Pancreas (tissue), 10 donors: ENCODE results near the gene CCBE1. TPM values are rescaled to one million over a fixed set of nuclear protein-coding genes. Genes with fewer than 3 reads are reported as not detected.

Experiments used
- ATAC-seq, 4 donors: fragments of 200-7000 bp; cut with Tn5 transposase; one replicate each; pipeline versions ENCODE4 v1.8.0 to v1.9.1; 2020; ENCODE audit warnings: mild to moderate bottlenecking in 4 of 4, moderate library complexity in 4 of 4
- DNase-seq, 6 donors: peaks; one replicate each; pipeline ENCODE4 v3.0.0-alpha.2; 2020
- FAIRE-seq: peaks from 2 replicates; lab custom pipeline; 2012; peaks lifted over from hg19 to GRCh38; lab: Jason Lieb, UNC
- H3K27ac ChIP-seq, 4 donors: fragments of 200-600 bp; sonication (generic); 1 replicate in 3 of 4; 2 replicates in 1 of 4; pipeline versions ENCODE4 v1.5.0 to v1.8.0; 2020
- H3K27me3 ChIP-seq, 4 donors: fragments of 200-600 bp; one replicate each; pipeline ENCODE4 v1.8.0; 2021
- H3K36me3 ChIP-seq, 3 donors: fragments of 200-600 bp; sonication (generic) in 1 of 3; one replicate each; pipeline versions ENCODE4 v1.5.0 to v1.8.0; 2020 to 2021
- H3K4me1 ChIP-seq, 3 donors: fragments of 200-600 bp; one replicate each; pipeline ENCODE4 v1.8.0; 2021
- H3K4me3 ChIP-seq, 4 donors: fragments of 200-600 bp; sonication (generic) in 2 of 4; one replicate each; pipeline versions ENCODE4 v1.5.0 to v1.8.0; 2020 to 2021
- H3K9me3 ChIP-seq, 4 donors: fragments of 200-600 bp; one replicate each; pipeline ENCODE4 v1.8.0; 2021
- CTCF ChIP-seq, 4 donors: fragments of 200-600 bp; sonication (generic) in 3 of 4; IDR thresholded peaks; one replicate each; pipeline versions ENCODE4 v1.5.0 to v1.8.0; 2021; ENCODE audit warnings: antibody characterized with exemption in 4 of 4
- WGBS, 2 donors: extraction: QIAGEN DNeasy Blood & Tissue Kit; methylation state at CpG; one replicate each; pipeline ENCODE4 v1.1.7; 2013; 5-methylcytosine and 5-hydroxymethylcytosine counted together
- intact Hi-C, 3 donors: fragments of 100-400 bp; cut with DNase I; formaldehyde crosslinking; loops; one replicate each; pipeline versions ENCODE4 v1.11.1 to v1.14.2; 2022
- polyA plus RNA-seq, 2 donors: library from polyadenylated mRNA; stranded (reverse); fragments of 200-250 nt; gene quantifications; one replicate each; pipeline ENCODE4 v1.2.3, GENCODE V29; 2013
- total RNA-seq, 6 donors: library from RNA; stranded (reverse); fragmentation: NEBNext Ultra II Directional in 4 of 6; extraction: Animal tissue kit (Norgen Biotek cat#: 25700) in 4 of 6; gene quantifications; one replicate each; pipeline versions ENCODE4 v1.2.1 to v1.2.4, GENCODE V29; 2021 to 2023
- donor health status: healthy with polysubstance abuse.
- donor health status: DM: no; HTN: no; CAD: no; lungs with moderate emphysema.
- donor health status: DM: no; HTN: no; CAD: no.
- donor health status: control.
- donor health status: control.
- donor health status: Bipolar disorder and iron deficiency.
- donor health status: DM: yes; HTN: yes; CAD: no.
- donor health status: DM: no; HTN: no; CAD: no.
- donor health status: DM: no; HTN: no; CAD: no.
- donor health status: DM: yes; HTN: yes; CAD: no.

Gene CCBE1
- total and polyA plus RNA-seq, 8 donors: 0.08 to 1.5 (median 0.59) TPM

- Histone ChIP-seq H3K36me3 (no peaks in the 10 kb centered on the region), H3K27me3 (peaks cover 0 to 2% (median 0%) of the 10 kb centered on the region in 4 donors), H3K4me1 (no peaks in the 10 kb centered on the region), H3K4me3 (no peak overlapping the region), H3K27ac (no peak overlapping the region), H3K9me3 (no peaks in the 10 kb centered on the region)
- FAIRE-seq (no peak), ATAC-seq (no peak), DNase-seq (no peak)
- TF ChIP-seq CTCF (IDR thresholded peaks at IDR 0.05): no peak
- intact Hi-C loops: no loop called here
- WGBS, 2 donors: 85 to 89% methylated on average over 4 of the region's 4 CpGs
Measured at GRCh38 chr18:59633961-59634485, 63.2 kb downstream of the CCBE1 start.

GRCh38 chr18:59633317-59633716 lies 63.9 kb downstream of the CCBE1 start:
- DNase-seq (no peak), ATAC-seq (no peak), FAIRE-seq (no peak)
- Histone ChIP-seq H3K4me1 (no peaks in the 10 kb centered on the region), H3K27ac (no peak overlapping the region), H3K36me3 (no peaks in the 10 kb centered on the region), H3K9me3 (no peaks in the 10 kb centered on the region), H3K27me3 (peaks cover 0 to 2% (median 0%) of the 10 kb centered on the region in 4 donors), H3K4me3 (no peak overlapping the region)
- 68 to 80% methylated on average over 7 of the region's 7 CpGs for WGBS, 2 donors
- no peak for TF ChIP-seq CTCF (IDR thresholded peaks at IDR 0.05)
- intact Hi-C loops: no loop called here

GRCh38 chr18:59631583-59632181 lies 65.5 kb downstream of the CCBE1 start:
- 52 to 74% methylated on average over 1 of the region's 1 CpG for WGBS, 2 donors
- Histone ChIP-seq H3K4me3 (no peak overlapping the region), H3K27ac (no peak overlapping the region), H3K4me1 (no peaks in the 10 kb centered on the region), H3K27me3 (no peaks in the 10 kb centered on the region), H3K36me3 (no peaks in the 10 kb centered on the region), H3K9me3 (no peaks in the 10 kb centered on the region)
- TF ChIP-seq CTCF (IDR thresholded peaks at IDR 0.05): no peak
- intact Hi-C loops: no loop called here
- ATAC-seq: no peak
- DNase-seq: no peak
- no peak for FAIRE-seq

GRCh38 chr18:59629894-59630293 lies 67.3 kb downstream of the CCBE1 start:
- intact Hi-C loops: no loop called here
- no peak overlapping the region for H3K4me3 ChIP-seq
- peak in 2 of 4 donors; percentile 22 to 64 for ATAC-seq
- H3K27ac ChIP-seq: no peak overlapping the region
- H3K4me1 ChIP-seq: no peaks in the 10 kb centered on the region
- peak in 4 of 6 donors; percentile 6 to 40 (median 16) for DNase-seq
- 33 to 47% methylated on average over 6 of the region's 6 CpGs for WGBS, 2 donors
- no peaks in the 10 kb centered on the region for H3K36me3 ChIP-seq
- no peak for FAIRE-seq
- no peaks in the 10 kb centered on the region for H3K27me3 ChIP-seq
- no peak for TF ChIP-seq CTCF (IDR thresholded peaks at IDR 0.05)
- H3K9me3 ChIP-seq: no peaks in the 10 kb centered on the region

GRCh38 chr18:59628995-59629394 lies 68.2 kb downstream of the CCBE1 start:
- no peak overlapping the region for H3K4me3 ChIP-seq
- no peak overlapping the region for H3K27ac ChIP-seq
- ATAC-seq: no peak
- no peaks in the 10 kb centered on the region for H3K27me3 ChIP-seq
- FAIRE-seq: no peak
- no peak for DNase-seq
- no peak for TF ChIP-seq CTCF (IDR thresholded peaks at IDR 0.05)
- 81 to 82% methylated on average over 1 of the region's 1 CpG for WGBS, 2 donors
- H3K36me3 ChIP-seq: no peaks in the 10 kb centered on the region
- H3K9me3 ChIP-seq: no peaks in the 10 kb centered on the region
- no peaks in the 10 kb centered on the region for H3K4me1 ChIP-seq
- intact Hi-C loops: no loop called here
